Suppressor macrophage treated with lipopolysaccharide for 1 hour (primary cell): ENCODE results near the gene VTI1A.

ENCODE experiments used
- DNase-seq, 3 donors: peaks; one replicate each; pipeline ENCODE4 v3.0.0-alpha.2; 2020 to 2022

Gene VTI1A

DNA sequence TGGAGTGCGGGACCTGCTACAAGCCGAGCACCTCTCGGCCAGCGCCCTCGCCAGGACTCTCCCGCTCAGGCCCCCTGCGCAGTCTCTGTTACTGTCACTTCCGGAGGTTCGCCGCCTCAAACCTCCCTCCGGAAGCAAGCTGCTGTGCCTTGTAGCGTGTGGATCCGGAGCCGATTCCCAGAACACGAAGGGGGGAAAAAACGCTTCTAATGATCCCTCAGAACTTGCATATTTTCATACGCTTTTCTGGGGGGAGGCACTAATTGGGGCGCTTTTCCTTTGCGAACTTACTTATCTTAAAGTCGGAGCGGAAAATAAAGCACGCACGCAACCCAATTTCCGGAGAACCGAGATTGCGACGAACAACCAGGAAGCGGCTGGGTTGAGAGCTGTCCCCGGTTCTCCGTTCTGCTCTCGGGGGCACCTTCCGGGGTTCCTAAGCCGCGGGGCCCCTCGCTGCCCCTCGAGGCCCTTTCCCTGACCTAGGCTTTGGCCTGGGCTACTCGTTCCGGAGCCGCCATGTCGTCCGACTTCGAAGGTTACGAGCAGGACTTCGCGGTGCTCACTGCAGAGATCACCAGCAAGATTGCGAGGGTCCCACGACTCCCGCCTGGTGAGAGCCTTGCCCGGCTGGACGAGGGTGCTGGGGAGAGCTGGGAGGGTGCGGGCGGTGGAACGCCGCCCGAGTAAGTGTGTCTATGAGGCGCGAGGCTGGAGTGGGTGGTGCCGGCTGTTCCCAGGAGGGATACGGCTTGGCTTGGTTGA is at the start of gene VTI1A, which contains the start of gene ZDHHC6:
Gene VTI1A, plus strand, starts transcription at position 361 of the 765 bp plus-strand sequence. Its CDS starts 159 bp downstream, at position 520.
Gene ZDHHC6, minus strand, starts transcription at position 60 of the 765 bp plus-strand sequence. CDS start 1,478 bp downstream, outside the sequence.
- peak; percentile 88 to 93 (median 90) for DNase-seq

DNA sequence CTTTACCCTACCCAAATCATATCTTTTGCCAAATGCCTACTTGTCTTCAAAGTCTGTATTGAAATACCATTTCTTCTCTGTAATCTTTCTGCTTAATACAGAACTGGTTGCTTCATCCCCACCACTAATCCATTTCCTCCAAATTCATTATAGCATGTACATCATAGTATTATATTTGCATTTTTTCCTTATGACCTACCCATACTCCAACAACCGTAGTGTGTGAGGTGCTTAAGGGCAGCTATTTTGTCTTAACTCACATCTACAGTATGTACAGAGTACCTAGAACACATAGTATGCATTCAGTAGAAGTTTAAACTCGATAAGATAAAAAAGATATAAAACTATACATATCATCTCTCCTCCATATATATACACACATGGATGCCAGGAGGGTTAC is 49.4 kb upstream of the VTI1A start:
- DNase-seq, result no peak

DNA sequence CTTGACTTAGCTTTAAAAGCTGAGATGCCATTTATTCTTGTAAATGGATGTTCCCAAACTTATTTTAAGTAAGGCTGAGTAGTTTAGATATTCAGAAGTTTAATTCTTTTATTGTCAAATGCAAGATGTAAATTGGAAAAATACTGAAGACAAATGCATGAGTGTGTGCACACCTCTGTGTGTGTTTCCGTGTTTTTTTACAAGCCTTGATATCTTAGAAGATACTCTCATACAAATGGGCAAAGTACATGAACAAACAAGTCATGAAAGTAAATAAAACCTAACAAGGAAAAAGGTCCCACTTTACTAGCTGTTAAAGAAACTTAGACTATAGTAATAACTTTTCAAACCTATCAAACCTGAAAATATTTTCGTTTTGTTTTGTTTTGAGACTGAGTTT is 44.1 kb upstream of the VTI1A start:
- no peak for DNase-seq

DNA sequence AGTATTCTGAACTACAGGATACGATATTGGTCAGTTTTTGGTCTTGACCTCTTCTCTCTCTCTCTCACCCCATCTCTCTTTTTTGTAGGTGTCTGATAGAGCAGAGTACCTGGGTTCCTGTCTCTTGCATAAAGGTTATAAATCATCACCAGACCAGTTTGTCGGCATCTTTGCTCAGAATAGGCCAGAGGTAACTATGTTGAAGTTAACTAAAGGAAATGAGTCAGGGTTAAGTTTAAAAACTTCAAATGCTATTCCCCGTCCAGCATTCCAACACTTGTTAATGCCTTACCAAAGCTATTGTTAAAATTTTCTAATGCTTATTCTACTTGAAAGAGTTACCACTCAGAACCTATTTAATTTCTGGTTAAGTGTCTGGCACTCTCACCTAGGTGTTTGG is 42.4 kb upstream of the VTI1A start:
- DNase-seq, result no peak

DNA sequence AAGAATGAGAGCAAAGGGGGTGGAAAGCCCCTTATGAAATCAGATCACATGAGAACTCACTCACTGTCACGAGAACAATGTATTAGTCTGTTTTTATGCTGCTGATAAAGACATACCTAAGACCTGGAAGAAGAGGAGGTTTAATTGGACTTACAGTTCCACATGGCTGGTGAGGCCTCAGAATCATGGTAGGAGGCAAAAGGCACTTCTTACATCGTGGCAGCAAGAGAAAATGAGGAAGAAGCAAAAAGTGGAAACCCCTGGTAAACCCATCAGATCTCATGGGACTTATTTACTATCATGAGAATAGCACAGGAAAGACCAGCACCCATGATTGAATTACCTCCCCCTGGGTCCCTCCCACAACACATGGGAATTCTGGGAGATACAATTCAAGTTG is 40.2 kb upstream of the VTI1A start:
- DNase-seq, result peak; percentile 52 to 67 (median 53)

DNA sequence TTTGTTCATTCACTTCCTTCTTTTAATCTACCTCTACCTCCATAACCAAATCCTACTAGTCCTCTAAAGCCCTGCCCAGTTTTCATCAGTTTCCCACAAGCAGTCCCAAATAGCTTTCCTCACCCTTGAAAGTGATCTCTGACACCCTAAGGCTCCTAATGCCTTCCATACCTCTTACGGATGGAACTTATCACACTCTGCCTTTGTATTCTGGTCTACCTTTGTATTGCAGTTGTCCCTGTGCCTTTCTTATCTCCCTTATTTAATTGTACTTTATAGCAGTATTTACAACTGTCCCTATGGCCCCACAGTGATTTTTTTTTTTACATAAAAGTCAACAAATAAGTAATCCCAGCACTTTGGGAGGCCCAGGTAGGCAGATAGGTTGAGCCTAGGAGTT is 39.3 kb upstream of the VTI1A start:
- DNase-seq, result no peak

DNA sequence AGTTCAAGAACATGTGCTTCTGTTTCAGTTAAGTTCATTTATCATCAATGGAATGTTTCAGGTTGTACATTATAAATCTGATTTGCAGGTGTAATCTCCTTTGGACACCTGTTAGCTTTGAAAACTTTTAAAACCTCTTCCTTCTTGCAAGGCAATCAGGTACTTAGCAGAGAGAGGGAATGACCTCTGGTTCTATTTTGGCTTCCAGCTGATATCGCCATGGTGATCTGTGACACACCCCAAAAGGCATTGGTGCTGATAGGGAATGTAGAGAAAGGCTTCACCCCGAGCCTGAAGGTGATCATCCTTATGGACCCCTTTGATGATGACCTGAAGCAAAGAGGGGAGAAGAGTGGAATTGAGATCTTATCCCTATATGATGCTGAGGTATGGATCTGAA is 37.7 kb upstream of the VTI1A start:
- DNase-seq, result no peak

DNA sequence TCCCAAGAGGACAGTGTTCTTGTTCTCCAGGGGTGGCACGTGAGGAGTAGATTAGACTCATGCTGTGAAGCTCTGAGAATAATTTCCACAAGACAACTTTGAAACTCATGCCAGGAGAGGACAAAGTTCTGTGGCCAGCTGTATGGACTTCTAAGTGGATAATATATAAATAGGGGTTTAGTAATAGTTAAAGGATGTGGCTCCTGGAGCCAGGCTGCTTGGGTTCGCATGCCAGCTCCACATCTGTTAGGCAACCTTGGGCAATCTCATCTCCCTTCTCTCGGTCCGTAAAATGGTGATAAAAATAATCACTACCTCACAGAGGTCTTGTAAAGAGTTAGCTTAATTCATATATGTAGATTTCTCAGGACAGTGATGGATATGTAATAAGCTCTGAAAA is 37.3 kb upstream of the VTI1A start:
- no peak for DNase-seq

DNA sequence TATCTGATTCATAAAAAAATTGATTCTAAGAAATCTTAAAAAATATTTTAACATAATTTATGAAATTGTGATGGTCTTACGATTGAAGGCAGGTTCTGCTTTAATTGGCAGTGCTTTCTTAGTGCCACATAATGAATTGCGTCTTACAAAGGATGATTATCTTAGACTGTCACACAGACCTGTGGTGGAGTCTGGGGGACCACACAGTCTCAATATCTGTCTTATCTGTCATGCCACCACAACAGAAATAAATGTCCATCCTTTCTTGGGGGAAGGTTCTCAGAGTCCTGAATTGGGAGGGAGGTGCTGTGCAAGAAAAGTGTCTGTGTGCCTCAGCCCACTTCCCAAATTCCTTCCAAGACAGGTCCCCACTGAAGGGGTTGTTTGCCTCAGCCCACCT is 34.3 kb upstream of the VTI1A start:
- no peak for DNase-seq

DNA sequence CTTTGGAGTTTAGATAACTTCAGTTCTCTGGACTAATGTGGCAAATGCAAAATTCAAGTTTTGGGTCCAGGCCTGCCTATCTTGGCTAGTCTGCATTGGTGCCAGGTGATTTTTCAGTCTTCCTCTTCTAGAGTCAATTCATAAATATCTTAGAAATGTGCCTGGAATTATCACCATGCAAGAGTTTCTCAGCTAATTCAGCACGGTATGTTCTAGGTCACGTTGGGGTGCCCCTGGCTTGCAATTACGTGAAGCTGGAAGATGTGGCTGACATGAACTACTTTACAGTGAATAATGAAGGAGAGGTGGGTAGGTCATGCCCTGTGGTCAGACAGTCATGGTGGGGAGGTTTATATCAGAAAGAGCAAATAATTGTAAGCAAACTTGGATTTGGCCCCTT is 25.3 kb upstream of the VTI1A start:
- DNase-seq, result no peak

DNA sequence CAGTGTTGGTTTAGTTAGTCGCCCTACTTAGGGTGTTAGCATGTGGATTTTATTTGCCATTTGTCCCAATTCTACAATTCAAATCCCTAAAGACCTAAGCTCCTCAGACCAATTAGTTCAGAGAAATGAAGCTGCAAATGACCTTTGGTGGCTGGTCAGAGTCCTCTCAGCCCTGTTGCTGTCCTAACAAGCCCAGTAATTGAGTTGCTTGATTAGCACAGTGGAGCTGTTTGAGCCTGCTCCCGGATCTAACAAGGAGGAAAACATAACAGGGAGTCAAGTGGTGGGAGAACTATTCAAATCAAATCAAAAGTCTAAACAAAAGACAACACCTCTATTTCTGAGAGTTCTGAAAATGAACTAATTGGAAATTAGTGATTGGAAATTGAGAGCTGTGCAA is 22.4 kb upstream of the VTI1A start:
- DNase-seq, result no peak

DNA sequence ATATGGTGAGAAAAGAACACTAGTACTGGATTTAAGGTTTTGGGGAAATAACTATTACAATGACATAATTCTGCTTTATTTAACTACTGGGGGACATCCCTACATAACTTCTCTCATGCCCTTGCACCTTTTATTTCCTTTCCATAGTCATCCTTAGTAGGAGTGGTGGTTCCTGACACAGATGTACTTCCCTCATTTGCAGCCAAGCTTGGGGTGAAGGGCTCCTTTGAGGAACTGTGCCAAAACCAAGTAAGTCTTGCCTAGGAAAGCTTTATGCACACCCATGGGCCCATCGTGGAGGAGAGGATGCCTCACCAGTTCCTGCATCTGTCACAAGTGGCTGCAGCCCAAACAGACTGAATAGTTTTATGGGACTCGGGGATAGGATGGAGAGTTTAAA is 20.9 kb upstream of the VTI1A start:
- peak; percentile 48 to 58 (median 52) for DNase-seq

DNA sequence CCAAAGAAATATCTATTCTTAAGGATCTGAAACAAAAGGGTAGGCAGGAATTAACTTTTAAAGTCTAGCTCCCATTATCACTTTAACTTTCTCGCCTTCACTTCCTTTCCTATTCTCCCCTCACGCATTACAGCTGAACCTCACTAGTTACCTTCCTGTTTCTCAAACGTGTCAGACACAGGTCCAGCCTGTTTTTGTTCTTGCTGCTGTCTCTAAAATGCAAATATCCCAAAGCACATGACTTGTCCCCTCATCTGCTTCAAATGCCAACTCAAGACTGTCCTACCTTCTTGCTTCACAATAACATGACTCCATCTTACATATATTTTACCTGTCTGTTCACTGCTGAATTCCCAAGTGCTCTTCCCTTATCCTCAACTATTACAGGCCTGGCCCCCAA is 17.9 kb upstream of the VTI1A start:
- DNase-seq, result no peak

DNA sequence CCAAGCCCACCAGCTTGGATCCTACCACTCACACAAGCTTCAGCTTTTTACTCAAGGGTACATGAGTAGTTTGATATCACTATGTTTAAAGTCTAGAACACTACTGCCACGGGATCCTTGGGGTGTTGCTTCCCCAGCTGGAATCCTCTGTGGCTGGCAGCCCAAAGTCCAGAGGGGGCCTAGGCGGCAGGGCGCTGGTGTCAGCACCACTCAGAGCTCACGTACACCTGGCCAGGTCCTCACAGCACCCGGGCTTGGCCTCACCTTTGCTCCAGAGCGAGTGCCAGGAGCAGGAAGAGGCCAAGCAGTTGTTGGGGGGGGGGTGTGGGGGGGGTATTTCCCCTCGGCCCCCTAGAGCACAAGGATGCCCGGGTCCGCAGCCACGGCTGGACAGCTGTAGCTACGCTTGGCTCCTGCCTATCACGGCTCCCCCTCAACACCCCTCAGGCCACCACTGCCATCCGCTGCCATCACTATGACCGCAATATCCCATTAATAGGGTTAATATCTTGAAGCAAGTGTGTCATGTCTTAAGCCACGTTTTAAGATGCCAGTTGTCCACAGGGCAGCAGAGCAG is 17.3 kb upstream of the VTI1A start:
- DNase-seq, result no peak

DNA sequence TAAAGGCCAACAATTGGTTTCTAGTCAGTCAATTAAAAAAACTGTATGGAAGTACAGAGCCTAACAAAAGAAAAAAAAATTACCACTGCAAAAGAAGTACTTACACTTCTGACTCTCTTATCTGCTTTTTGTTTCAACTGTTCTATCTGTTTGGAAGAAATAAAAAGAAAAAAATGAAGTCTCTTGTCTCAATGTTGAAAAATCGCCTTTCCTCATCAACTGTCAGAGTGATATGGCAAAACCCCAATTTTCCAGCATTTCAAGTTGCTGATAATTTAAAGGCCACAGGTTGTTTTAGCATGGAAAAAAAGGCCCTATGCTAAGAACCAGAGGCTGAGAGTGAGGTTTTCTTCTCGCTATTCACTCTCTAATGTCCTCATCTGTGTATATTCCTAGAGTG is 13.9 kb upstream of the VTI1A start:
- DNase-seq, result no peak

DNA sequence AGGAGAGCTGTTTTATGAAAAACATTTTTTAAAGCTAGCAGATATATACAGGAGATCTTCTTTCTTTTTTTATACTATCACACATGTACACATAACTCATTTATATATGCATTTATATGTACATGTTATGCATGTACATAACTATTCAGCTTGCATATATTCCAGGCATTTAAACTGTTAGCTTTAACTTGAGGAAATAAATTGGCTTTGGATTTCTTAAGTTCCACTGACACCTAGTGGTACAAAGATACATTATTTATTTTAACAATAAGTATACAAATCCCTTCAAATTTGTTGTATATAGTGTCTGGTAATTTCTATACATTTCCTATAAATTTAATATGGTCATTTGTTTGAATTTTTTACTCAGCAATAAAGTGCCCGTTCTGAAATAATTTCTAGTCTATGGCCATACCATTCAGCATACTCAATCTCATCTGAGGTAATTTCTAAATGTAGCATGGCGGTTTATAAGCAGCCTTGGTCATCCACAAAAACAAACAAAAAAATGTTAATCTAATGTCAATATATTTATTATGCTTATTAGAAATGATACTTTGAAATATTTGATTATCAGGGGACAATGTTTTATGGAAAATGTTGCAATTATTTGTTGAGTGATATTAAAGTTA is 11.9 kb upstream of the VTI1A start:
- DNase-seq, result peak; percentile 24 to 74 (median 67)

DNA sequence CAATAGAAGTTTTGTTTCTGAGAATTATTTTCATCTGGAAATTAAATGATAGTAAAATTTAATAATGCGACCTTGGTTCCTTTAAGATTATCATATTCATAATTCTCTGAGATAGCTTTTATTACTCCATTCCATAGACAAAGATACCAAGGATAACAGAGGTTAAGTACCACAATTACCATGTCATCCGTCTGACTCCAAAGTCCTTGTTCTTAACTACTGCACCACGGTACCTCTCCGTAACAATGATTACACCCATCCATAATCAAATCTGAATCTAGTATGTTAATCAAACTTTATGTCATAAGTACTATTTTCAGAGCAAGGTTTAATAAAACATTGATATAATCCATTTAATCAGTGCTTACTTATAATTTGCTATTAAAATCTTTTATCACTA is 8.7 kb upstream of the VTI1A start:
- no peak for DNase-seq

DNA sequence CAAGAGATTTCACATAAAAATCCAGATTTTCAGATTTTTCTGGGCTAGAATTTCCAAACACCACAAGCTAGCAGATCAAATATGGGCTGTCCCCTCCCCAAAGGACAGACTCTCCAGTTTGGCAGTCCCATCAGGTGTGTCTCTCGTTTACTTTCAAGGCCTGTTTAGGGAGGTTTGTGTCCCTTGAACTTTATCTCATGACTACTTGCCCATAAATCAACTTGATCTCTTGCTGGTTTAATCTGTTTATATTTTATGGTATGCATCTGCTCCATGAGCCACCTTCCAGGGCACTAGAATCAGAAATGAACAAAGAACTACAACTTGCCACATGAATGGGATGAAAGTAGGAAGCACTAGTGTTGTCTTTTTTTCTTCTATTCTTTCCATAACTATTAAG is 5.5 kb upstream of the VTI1A start:
- DNase-seq, result no peak

DNA sequence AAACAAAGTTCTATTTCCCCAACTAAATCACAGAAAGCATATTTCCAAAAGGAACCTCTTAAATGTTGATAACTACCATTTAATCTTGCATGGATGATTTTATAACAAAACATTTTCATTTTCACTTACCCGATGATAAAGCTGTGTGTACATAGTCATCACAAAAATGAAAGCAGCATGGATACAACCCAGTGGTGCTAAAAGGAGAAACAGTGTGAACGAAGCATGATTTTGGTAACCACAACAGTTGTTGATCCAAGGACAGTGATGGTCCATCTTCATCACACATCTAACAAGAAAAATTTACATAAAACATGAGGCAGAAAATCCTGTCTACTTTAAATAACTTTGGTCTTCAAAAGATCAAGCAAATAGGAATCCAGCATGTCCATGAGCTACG is 5.0 kb upstream of the VTI1A start:
- no peak for DNase-seq

DNA sequence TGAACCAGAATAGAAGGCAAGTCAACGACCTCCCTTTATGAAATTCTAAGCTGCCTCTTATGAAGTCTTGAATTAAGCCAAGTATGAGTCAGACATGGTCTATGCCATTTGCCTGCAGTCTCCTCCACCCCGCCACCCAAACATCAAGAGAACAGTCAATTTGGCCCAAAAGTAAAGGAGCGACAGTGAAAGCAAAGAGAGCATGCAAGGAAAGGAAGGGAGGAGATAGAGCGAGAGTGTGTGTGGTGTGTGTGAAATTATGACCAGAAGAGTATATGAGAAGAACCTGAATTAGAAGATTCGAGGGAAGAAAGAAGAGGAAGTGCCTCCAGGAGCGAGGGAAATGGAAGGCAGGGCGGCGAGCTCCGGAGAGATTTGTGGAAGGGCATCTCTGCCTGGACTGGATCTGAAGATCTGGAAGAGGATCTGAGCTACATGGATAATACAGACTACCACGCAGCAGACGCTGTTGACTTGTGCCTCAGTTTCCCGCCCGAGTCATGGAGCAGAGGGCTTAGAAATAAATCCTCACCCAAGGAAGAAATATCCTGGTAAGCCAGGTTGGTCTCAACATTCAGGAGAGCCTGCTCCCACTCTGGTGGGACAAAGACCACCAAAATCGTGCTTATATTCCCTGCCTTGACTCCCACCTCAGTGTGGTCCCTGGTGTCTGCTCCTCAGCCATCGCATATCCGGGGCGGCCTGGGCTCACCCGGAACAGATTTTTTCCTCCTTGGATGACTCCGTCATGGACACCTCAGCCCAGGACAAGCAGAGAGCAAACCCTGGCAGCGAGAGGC is 760 bp upstream of the VTI1A start:
- peak; percentile 46 to 54 (median 48) for DNase-seq

DNA sequence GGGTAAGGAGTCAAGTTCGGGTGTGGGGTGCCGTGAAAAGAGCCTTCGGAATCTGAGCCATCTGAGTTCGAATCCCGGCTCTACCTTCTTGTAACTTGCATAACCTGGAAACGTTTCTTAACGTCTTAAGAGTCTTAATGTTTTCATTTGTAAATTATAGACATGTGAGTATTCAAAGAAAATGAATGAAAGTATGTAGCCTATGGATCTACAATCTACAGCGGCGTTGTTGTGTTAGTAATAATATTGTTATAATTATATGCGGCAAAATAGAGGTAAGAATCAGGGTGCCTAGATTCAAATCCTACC is 559 bp downstream of the VTI1A start:
- no peak for DNase-seq

DNA sequence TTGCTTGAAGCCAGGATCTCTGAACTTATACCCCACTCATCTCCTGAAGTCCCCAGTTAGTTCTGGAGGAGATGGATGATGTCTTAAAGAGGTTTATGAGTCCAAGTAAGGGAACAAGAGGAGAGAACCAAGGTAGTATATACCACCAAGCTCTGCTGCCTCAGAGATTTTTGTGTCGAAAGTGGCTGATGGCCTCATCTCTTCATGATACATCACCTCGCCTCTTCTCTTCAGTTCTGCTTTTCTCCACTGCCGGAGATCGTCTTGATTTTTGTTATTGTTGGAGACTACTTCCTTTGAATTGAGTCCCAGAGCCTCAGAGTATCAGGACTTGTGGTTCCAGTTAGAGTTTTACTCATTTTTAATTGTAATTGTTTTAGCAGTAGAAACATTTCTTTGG is 1.9 kb downstream of the VTI1A start:
- DNase-seq, result peak; percentile 62 to 75 (median 75)
